HepG2 (cell line): Measurements from ENCODE around the gene MND1. TPM values are rescaled to one million over a fixed set of nuclear protein-coding genes. Genes with fewer than 3 reads are reported as not detected.

Experiments used
- ATAC-seq: fragments of 200-7000 bp; cut with Tn5 transposase; 3 replicates; pipeline ENCODE4 v1.9.1; 2020; ENCODE audit warnings: mild to moderate bottlenecking, moderate library complexity
- BruUV-seq: library from RNA; stranded (reverse); fragments of 400-500 nt; replicated peaks from 2 replicates; lab custom pipeline; 2021; lab: Mats Ljungman, UMichigan
- CTCF ChIA-PET: fragments of 300-600 bp; formaldehyde crosslinking; extraction: SDS; loops from one replicate; lab custom pipeline; 2021; ENCODE audit warnings: low total read pairs, inconsistent platforms, low intra/inter-chr PET ratio; lab: Yijun Ruan, JAX
- POLR2A ChIA-PET: fragments of 350-600 bp; sonication (Branson Sonifier 250); formaldehyde crosslinking; loops from one replicate; lab custom pipeline; 2020; ENCODE audit warnings: antibody characterized with exemption, inconsistent platforms; lab: Yijun Ruan, JAX
- DNase-seq: peaks from one replicate; pipeline ENCODE4 v3.0.0-alpha.2; 2015; ENCODE audit warnings: low spot score
- FAIRE-seq: peaks from 3 replicates; lab custom pipeline; 2011; peaks lifted over from hg19 to GRCh38; lab: Jason Lieb, UNC
- H2AFZ ChIP-seq: one replicate; pipeline ENCODE4 v1.6.1; 2011; ENCODE audit warnings: low read length, inconsistent platforms
- H3K27ac ChIP-seq: fragments of 300-600 bp; 3 replicates; pipeline ENCODE4 v1.8.0; 2011; ENCODE audit warnings: mixed run types, mild to moderate bottlenecking, mixed read lengths, low read length, inconsistent platforms; ENCODE audit not compliant: insufficient read depth; ENCODE audit errors: extremely low read length
- H3K27me3 ChIP-seq, 2 experiments: fragments of 200-600 bp in 1 of 2; 2 replicates in 1 of 2; 3 replicates in 1 of 2; pipeline versions ENCODE4 v1.6.0 to v1.8.0; 2011; ENCODE audit warnings: low read length in 2 of 2, mild to moderate bottlenecking in 2 of 2, moderate library complexity in 2 of 2, inconsistent platforms in 1 of 2; ENCODE audit not compliant: insufficient read depth in 2 of 2, control insufficient read depth in 1 of 2
- H3K36me3 ChIP-seq, 2 experiments: fragments of 200-600 bp in 1 of 2; replicated peaks in 1 of 2; 2 replicates in 1 of 2; 3 replicates in 1 of 2; pipeline versions ENCODE4 v1.5.1 to v1.8.0; 2011; ENCODE audit warnings: low read length in 2 of 2, inconsistent platforms in 1 of 2; ENCODE audit not compliant: insufficient read depth in 2 of 2, control insufficient read depth in 1 of 2
- H3K4me1 ChIP-seq: 2 replicates; pipeline ENCODE4 v1.5.1; 2012; ENCODE audit warnings: low read length, inconsistent platforms; ENCODE audit not compliant: insufficient read depth
- H3K4me2 ChIP-seq: 2 replicates; pipeline ENCODE4 v1.6.0; 2011; ENCODE audit warnings: low read depth, low read length, inconsistent platforms
- H3K4me3 ChIP-seq, 3 experiments: fragments of 200-600 bp in 1 of 3; sonication (generic), shearing (Covaris generic) in 1 of 3; replicated peaks in 1 of 3; 2 replicates each; pipeline ENCODE4 v1.5.1; 2011 to 2016; ENCODE audit warnings: low read length in 3 of 3, inconsistent platforms in 2 of 3, low read depth in 2 of 3, mild to moderate bottlenecking in 2 of 3, control low read depth in 1 of 3, mixed read lengths in 1 of 3; ENCODE audit not compliant: insufficient read depth in 1 of 3
- H3K79me2 ChIP-seq: one replicate; pipeline ENCODE4 v1.6.1; 2011; ENCODE audit warnings: low read length, inconsistent platforms; ENCODE audit not compliant: insufficient read depth
- H3K9ac ChIP-seq: 2 replicates; pipeline ENCODE4 v1.6.0; 2011; ENCODE audit warnings: mild to moderate bottlenecking, low read depth, low read length, inconsistent platforms; ENCODE audit not compliant: insufficient read depth
- H3K9me3 ChIP-seq: 2 replicates; pipeline ENCODE4 v1.5.1; 2012; ENCODE audit warnings: mild to moderate bottlenecking, low read length
- H4K20me1 ChIP-seq: 2 replicates; pipeline ENCODE4 v1.6.0; 2011; ENCODE audit warnings: inconsistent platforms, mild to moderate bottlenecking, low read length, moderate library complexity; ENCODE audit not compliant: insufficient read depth
- CHCHD3 ChIP-seq: sonication (generic); formaldehyde crosslinking; IDR thresholded peaks from 2 replicates; pipeline ENCODE4 v1.8.0; 2022; ENCODE audit warnings: mild to moderate bottlenecking, missing genetic modification reagents, moderate library complexity
- CREM ChIP-seq, 2 experiments: sonication (generic) in 1 of 2; formaldehyde crosslinking in 1 of 2; IDR thresholded peaks; 2 replicates each; pipeline versions ENCODE4 v1.4.0 to v1.6.1; 2016 to 2020; ENCODE audit warnings: antibody characterized with exemption in 1 of 2, mild to moderate bottlenecking in 1 of 2, missing genetic modification reagents in 1 of 2
- DNMT3B ChIP-seq: conservative IDR thresholded peaks from 2 replicates; pipeline ENCODE4 v1.6.1; 2016; ENCODE audit warnings: missing biosample characterization, control low read depth
- GABPB1 ChIP-seq: IDR thresholded peaks from 2 replicates; pipeline ENCODE4 v1.6.1; 2016; ENCODE audit warnings: mild to moderate bottlenecking, missing genetic modification reagents, moderate library complexity, missing compliant biosample characterization
- MIXL1 ChIP-seq: IDR thresholded peaks from 2 replicates; pipeline ENCODE4 v1.6.1; 2016
- RAD21 ChIP-seq: fragments of 450-650 bp; formaldehyde crosslinking; IDR thresholded peaks from 2 replicates; pipeline ENCODE4 v1.5.0; 2020; ENCODE audit warnings: mild to moderate bottlenecking
- SP4 ChIP-seq: sonication (generic); formaldehyde crosslinking; IDR thresholded peaks from 2 replicates; pipeline ENCODE4 v1.8.1; 2023; ENCODE audit warnings: mild to moderate bottlenecking, missing genetic modification reagents
- SRY ChIP-seq: sonication (generic); formaldehyde crosslinking; IDR thresholded peaks from 2 replicates; pipeline ENCODE4 v1.8.0; 2022; ENCODE audit warnings: mild to moderate bottlenecking, missing genetic modification reagents
- ZNF138 ChIP-seq: sonication (generic); formaldehyde crosslinking; IDR thresholded peaks from 2 replicates; pipeline ENCODE4 v1.5.0; 2020; ENCODE audit warnings: mild to moderate bottlenecking, low read depth, missing genetic modification reagents
- ZNF547 ChIP-seq: sonication (generic); formaldehyde crosslinking; IDR thresholded peaks from 2 replicates; pipeline ENCODE4 v1.5.1; 2020; ENCODE audit warnings: mild to moderate bottlenecking, missing genetic modification reagents
- ZNF772 ChIP-seq: sonication (generic); formaldehyde crosslinking; IDR thresholded peaks from 2 replicates; pipeline ENCODE4 v1.5.0; 2020; ENCODE audit warnings: mild to moderate bottlenecking, missing genetic modification reagents
- ZNF850 ChIP-seq: sonication (generic); formaldehyde crosslinking; conservative IDR thresholded peaks from 2 replicates; pipeline ENCODE4 v1.9.0; 2021; ENCODE audit warnings: mild to moderate bottlenecking, missing genetic modification reagents
- WGBS: methylation state at CpG from one replicate; pipeline ENCODE4 v1.1.6; 2017; ENCODE audit warnings: low lambda C conversion rate; 5-methylcytosine and 5-hydroxymethylcytosine counted together
- in situ Hi-C: cut with HindIII; loops from 2 replicates; pipeline ENCODE4 v1.10.0; 2017; ENCODE audit warnings: low pct_unique_long_range_greater_than_20kb; ENCODE audit not compliant: extremely low pct_ligation_motif_present
- intact Hi-C: fragments of 100-400 bp; cut with micrococcal nuclease; formaldehyde crosslinking; loops from one replicate; pipeline ENCODE4 v1.10.0; 2022; ENCODE audit not compliant: unreplicated experiment
- polyA plus RNA-seq, 8 experiments: library from polyadenylated mRNA; depleted of rRNA in 3 of 8; stranded (reverse) in 7 of 8; unstranded in 1 of 8; fragments of >200 nt; fragmentation: Illumina TruSeq in 4 of 8; extraction: Trizol in 4 of 8; gene quantifications; 2 replicates each; pipeline versions ENCODE4 v1.2.1 to v1.2.3, GENCODE V29; 2011 to 2016; ENCODE audit warnings: low read depth in 4 of 8, missing spikeins in 1 of 8, mixed read lengths in 1 of 8; ENCODE audit not compliant: insufficient read depth in 1 of 8
- total RNA-seq, 5 experiments: library from RNA; depleted of rRNA; stranded (reverse); fragments of >200 nt; fragmentation: Illumina TruSeq; extraction: Trizol; gene quantifications; 2 replicates each; pipeline ENCODE4 v1.2.3, GENCODE V29; 2016; ENCODE audit warnings: low read depth in 1 of 5
- TF ChIP-seq, protein P1 (sequence below): sonication (generic); formaldehyde crosslinking; IDR thresholded peaks from 2 replicates; pipeline ENCODE4 v1.4.0; 2020; ENCODE audit warnings: missing genetic modification reagents
- TF ChIP-seq, protein P2 (sequence below): IDR thresholded peaks from 2 replicates; pipeline ENCODE4 v1.6.1; 2016; ENCODE audit warnings: missing compliant biosample characterization, missing genetic modification reagents, borderline replicate concordance
- TF ChIP-seq, protein P3 (sequence below): sonication (generic); formaldehyde crosslinking; IDR thresholded peaks from 2 replicates; pipeline ENCODE4 v1.4.0; 2020; ENCODE audit warnings: mild to moderate bottlenecking, missing genetic modification reagents
- TF ChIP-seq, protein P4 (sequence below): sonication (generic); formaldehyde crosslinking; IDR thresholded peaks from 2 replicates; pipeline ENCODE4 v1.4.0; 2020; ENCODE audit warnings: missing genetic modification reagents, borderline replicate concordance
- TF ChIP-seq, protein P5 (sequence below): sonication (generic); formaldehyde crosslinking; IDR thresholded peaks from 2 replicates; pipeline ENCODE4 v1.4.0; 2020; ENCODE audit warnings: missing genetic modification reagents, borderline replicate concordance

MND1 gene
- total and polyA plus RNA-seq, 2 of the 13 experiments (the other 11 are each of a cell fraction or from before 2014, with no cell fraction given): 4.8 to 30.7 TPM

DNA sequence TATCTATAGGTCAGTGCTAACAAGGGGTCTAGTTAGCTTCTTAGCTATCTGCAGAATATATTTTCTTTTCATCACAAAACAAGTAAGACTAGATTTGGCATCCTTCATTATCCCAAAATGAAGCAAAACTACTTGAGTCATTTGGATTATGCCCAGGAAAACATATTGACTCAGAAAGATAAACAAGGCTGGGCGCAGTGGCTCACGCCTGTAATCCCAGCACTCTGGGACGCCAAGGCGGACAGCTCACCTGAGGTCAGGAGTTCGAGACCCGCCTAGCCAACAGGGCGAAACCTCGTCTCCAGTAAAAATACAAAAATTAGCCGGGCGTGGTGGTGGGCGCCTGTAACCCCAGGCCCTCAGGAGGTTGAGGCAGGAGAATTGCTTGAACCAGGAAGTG, 18.0 kb upstream of the MND1 start (continued):
- TF ChIP-seq RAD21 (no peak), SRY (CRISPR knock-in tag) (no peak), MIXL1 (no peak), GABPB1 (CRISPR knock-in tag) (no peak), DNMT3B (CRISPR knock-in tag) (no peak)
- TF ChIP-seq, protein P1, sequence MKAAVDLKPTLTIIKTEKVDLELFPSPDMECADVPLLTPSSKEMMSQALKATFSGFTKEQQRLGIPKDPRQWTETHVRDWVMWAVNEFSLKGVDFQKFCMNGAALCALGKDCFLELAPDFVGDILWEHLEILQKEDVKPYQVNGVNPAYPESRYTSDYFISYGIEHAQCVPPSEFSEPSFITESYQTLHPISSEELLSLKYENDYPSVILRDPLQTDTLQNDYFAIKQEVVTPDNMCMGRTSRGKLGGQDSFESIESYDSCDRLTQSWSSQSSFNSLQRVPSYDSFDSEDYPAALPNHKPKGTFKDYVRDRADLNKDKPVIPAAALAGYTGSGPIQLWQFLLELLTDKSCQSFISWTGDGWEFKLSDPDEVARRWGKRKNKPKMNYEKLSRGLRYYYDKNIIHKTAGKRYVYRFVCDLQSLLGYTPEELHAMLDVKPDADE (CRISPR knock-in tag): no peak

DNA sequence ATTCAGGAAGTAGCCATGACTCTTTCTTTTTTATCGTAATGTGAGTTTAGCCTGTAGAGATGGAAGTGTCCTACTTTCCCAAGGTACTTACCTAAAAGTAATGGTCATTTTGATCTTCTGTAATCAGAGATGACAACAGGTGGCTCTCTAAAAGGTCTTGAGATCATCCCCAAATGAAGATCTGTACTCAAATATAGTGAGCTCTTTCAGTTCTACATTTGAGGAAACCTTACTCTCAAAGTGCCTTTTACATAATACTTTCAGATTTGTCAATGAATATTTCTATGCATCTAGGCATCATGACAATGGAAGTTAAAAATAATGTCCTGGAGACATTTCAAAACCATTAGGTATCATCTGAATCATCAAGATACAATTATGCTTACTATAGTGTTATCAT, 17.2 kb upstream of the MND1 start:
- Histone ChIP-seq H3K36me3 (no peaks in the 10 kb centered on the region), H3K4me3 (no peak overlapping the region), H3K27ac (no peak overlapping the region), H3K27me3 (no peaks in the 10 kb centered on the region), H4K20me1 (no peaks in the 10 kb centered on the region), H3K4me1 (peaks cover 6% of the 10 kb centered on the region), H3K9me3 (no peaks in the 10 kb centered on the region), H3K4me2 (no peak overlapping the region), H3K9ac (no peak overlapping the region), H2AFZ (no peak overlapping the region), H3K79me2 (no peaks in the 10 kb centered on the region)
- in situ Hi-C loops (no loop called here), intact Hi-C loops (no loop called here)
- CTCF ChIA-PET: no interaction called here
- ATAC-seq: no peak
- DNase-seq: no peak
- no TSS peak for BruUV-seq
- POLR2A ChIA-PET: no interaction called here
- 93% methylated on average over 1 of the region's 1 CpG for WGBS
- FAIRE-seq: no peak
- TF ChIP-seq ZNF850 (CRISPR knock-in tag): no peak
- no peak for TF ChIP-seq ZNF772 (CRISPR knock-in tag)
- no peak for TF ChIP-seq ZNF547 (CRISPR knock-in tag)
- TF ChIP-seq, protein P2, sequence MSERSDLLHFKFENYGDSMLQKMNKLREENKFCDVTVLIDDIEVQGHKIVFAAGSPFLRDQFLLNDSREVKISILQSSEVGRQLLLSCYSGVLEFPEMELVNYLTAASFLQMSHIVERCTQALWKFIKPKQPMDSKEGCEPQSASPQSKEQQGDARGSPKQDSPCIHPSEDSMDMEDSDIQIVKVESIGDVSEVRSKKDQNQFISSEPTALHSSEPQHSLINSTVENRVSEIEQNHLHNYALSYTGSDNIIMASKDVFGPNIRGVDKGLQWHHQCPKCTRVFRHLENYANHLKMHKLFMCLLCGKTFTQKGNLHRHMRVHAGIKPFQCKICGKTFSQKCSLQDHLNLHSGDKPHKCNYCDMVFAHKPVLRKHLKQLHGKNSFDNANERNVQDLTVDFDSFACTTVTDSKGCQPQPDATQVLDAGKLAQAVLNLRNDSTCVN (CRISPR knock-in tag): no peak
- TF ChIP-seq, protein P3, sequence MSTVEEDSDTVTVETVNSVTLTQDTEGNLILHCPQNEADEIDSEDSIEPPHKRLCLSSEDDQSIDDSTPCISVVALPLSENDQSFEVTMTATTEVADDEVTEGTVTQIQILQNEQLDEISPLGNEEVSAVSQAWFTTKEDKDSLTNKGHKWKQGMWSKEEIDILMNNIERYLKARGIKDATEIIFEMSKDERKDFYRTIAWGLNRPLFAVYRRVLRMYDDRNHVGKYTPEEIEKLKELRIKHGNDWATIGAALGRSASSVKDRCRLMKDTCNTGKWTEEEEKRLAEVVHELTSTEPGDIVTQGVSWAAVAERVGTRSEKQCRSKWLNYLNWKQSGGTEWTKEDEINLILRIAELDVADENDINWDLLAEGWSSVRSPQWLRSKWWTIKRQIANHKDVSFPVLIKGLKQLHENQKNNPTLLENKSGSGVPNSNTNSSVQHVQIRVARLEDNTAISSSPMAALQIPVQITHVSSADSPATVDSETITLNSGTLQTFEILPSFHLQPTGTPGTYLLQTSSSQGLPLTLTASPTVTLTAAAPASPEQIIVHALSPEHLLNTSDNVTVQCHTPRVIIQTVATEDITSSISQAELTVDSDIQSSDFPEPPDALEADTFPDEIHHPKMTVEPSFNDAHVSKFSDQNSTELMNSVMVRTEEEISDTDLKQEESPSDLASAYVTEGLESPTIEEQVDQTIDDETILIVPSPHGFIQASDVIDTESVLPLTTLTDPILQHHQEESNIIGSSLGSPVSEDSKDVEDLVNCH (CRISPR knock-in tag): no peak
- TF ChIP-seq CREM (IDR thresholded peaks at IDR 0.05): no peak
- no peak for TF ChIP-seq CREM (CRISPR knock-in tag; IDR thresholded peaks at IDR 0.05)
- TF ChIP-seq CHCHD3 (CRISPR knock-in tag): no peak
- TF ChIP-seq, protein P4, sequence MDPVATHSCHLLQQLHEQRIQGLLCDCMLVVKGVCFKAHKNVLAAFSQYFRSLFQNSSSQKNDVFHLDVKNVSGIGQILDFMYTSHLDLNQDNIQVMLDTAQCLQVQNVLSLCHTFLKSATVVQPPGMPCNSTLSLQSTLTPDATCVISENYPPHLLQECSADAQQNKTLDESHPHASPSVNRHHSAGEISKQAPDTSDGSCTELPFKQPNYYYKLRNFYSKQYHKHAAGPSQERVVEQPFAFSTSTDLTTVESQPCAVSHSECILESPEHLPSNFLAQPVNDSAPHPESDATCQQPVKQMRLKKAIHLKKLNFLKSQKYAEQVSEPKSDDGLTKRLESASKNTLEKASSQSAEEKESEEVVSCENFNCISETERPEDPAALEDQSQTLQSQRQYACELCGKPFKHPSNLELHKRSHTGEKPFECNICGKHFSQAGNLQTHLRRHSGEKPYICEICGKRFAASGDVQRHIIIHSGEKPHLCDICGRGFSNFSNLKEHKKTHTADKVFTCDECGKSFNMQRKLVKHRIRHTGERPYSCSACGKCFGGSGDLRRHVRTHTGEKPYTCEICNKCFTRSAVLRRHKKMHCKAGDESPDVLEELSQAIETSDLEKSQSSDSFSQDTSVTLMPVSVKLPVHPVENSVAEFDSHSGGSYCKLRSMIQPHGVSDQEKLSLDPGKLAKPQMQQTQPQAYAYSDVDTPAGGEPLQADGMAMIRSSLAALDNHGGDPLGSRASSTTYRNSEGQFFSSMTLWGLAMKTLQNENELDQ (CRISPR knock-in tag): no peak
- no peak for TF ChIP-seq ZNF138
- TF ChIP-seq, protein P5, sequence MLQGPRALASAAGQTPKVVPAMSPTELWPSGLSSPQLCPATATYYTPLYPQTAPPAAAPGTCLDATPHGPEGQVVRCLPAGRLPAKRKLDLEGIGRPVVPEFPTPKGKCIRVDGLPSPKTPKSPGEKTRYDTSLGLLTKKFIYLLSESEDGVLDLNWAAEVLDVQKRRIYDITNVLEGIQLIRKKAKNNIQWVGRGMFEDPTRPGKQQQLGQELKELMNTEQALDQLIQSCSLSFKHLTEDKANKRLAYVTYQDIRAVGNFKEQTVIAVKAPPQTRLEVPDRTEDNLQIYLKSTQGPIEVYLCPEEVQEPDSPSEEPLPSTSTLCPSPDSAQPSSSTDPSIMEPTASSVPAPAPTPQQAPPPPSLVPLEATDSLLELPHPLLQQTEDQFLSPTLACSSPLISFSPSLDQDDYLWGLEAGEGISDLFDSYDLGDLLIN (CRISPR knock-in tag): no peak
- TF ChIP-seq SP4 (CRISPR knock-in tag): no peak
